Frontal cortex (tissue), 1 donor: ENCODE data around the gene DCC. TPM values are rescaled to one million over a fixed set of nuclear protein-coding genes. Genes with fewer than 3 reads are reported as not detected.

Experiments
- small RNA-seq: library from RNA; depleted of rRNA; stranded (forward); fragments of <200 nt; gene quantifications from one replicate; pipeline ENCODE3, GENCODE V24; 2014
- total RNA-seq: library from RNA; depleted of rRNA; stranded (reverse); fragments of >200 nt; gene quantifications from one replicate; pipeline ENCODE4 v1.2.3, GENCODE V29; 2014

DCC gene
- total RNA-seq, 1 donor from 2014 or later = 15.1 TPM

Small RNA genes within 50 kb of the gene (small RNA-seq; reads per million reads assigned to genes)
- gene AC011155.1 (not detected), gene MIR4528 (0.13 reads per million)
